ENCODE results near the gene C2CD4C. TPM values are rescaled to one million over a fixed set of nuclear protein-coding genes. Genes with fewer than 3 reads are reported as not detected.

C2CD4C gene
- total and polyA plus RNA-seq, 10 of the 15 experiments (the other 5 are each of a cell fraction or from before 2014, with no cell fraction given), result not detected

- H3K9ac ChIP-seq (ENCODE audit: control insufficient read depth, insufficient read depth, low read length), result no peak overlapping the region
- H3K4me2 ChIP-seq (ENCODE audit: control insufficient read depth, insufficient read depth), result no peak overlapping the region
- no peak for TF ChIP-seq RELB (IDR thresholded peaks at IDR 0.05; ENCODE audit: low read depth)
- H3K4me3 ChIP-seq, result no peak overlapping the region
- H3K4me1 ChIP-seq (ENCODE audit: control insufficient read depth, insufficient read depth, low read length), result no peaks in the 10 kb centered on the region
- no peaks in the 10 kb centered on the region for H4K20me1 ChIP-seq (ENCODE audit: control insufficient read depth, insufficient read depth)
- H2AFZ ChIP-seq (ENCODE audit: control insufficient read depth, low read depth, low read length), result no peak overlapping the region
- H3K36me3 ChIP-seq (ENCODE audit: control insufficient read depth in 2 of 2, insufficient read depth in 2 of 2, low read length in 1 of 2), result no peaks in the 10 kb centered on the region
- in situ Hi-C loops (cut with MboI), result no loop called here
- ChIA-PET POLR2A (no interaction called here), RAD21 (ENCODE audit: unreplicated experiment) (no interaction called here), CTCF (no interaction called here), SMC1A (ENCODE audit: uncharacterized antibody, unreplicated experiment) (no interaction called here)
- no peak for ATAC-seq
- no TSS peak for BruUV-seq (replicated peaks)
- no peak for DNase-seq (ENCODE audit: low read depth, low spot score)
- 67% methylated on average over 42 of the region's 48 CpGs for WGBS (ENCODE audit: insufficient coverage, insufficient replicate concordance, low lambda C conversion rate, missing lambda C conversion rate)
- H3K27me3 ChIP-seq (replicated peaks in 1 of 2; ENCODE audit: control insufficient read depth in 2 of 2, insufficient read depth in 2 of 2, low read length in 1 of 2), result no peaks in the 10 kb centered on the region
- FAIRE-seq, result no peak
- intact Hi-C loops (cut with micrococcal nuclease; ENCODE audit: unreplicated experiment), result no loop called here
- no peaks in the 10 kb centered on the region for H3K79me2 ChIP-seq (ENCODE audit: control insufficient read depth, insufficient read depth, low read length)
- peaks cover 3% of the 10 kb centered on the region; the same call in 1 of the 3 replicates for H3K9me3 ChIP-seq (replicated peaks; ENCODE audit: control insufficient read depth, insufficient read depth, low read length)
- H3K27ac ChIP-seq (ENCODE audit: control insufficient read depth, insufficient read depth), result no peak overlapping the region
Observed at GRCh38 chr19:440391-441212, 31.7 kb upstream of the C2CD4C start.

GRCh38 chr19:439167-439900 lies 30.4 kb upstream of the C2CD4C start:
- ATAC-seq, result no peak
- H3K9me3 ChIP-seq (replicated peaks; ENCODE audit: control insufficient read depth, insufficient read depth, low read length), result peaks cover 3% of the 10 kb centered on the region; the same call in 1 of the 3 replicates
- no peaks in the 10 kb centered on the region for H3K79me2 ChIP-seq (ENCODE audit: control insufficient read depth, insufficient read depth, low read length)
- in situ Hi-C loops (cut with MboI) (no loop called here), intact Hi-C loops (cut with micrococcal nuclease; ENCODE audit: unreplicated experiment) (no loop called here)
- H3K4me3 ChIP-seq, result no peak overlapping the region
- H3K27me3 ChIP-seq (replicated peaks in 1 of 2; ENCODE audit: control insufficient read depth in 2 of 2, insufficient read depth in 2 of 2, low read length in 1 of 2), result no peaks in the 10 kb centered on the region
- H3K9ac ChIP-seq (ENCODE audit: control insufficient read depth, insufficient read depth, low read length), result no peak overlapping the region
- BruUV-seq (replicated peaks), result no TSS peak
- POLR2A ChIA-PET, result no interaction called here
- CTCF ChIA-PET, result no interaction called here
- RAD21 ChIA-PET (ENCODE audit: unreplicated experiment), result no interaction called here
- no peaks in the 10 kb centered on the region for H3K4me1 ChIP-seq (ENCODE audit: control insufficient read depth, insufficient read depth, low read length)
- no peaks in the 10 kb centered on the region for H3K36me3 ChIP-seq (ENCODE audit: control insufficient read depth in 2 of 2, insufficient read depth in 2 of 2, low read length in 1 of 2)
- no peak overlapping the region for H3K27ac ChIP-seq (ENCODE audit: control insufficient read depth, insufficient read depth)
- no peak overlapping the region for H3K4me2 ChIP-seq (ENCODE audit: control insufficient read depth, insufficient read depth)
- H2AFZ ChIP-seq (ENCODE audit: control insufficient read depth, low read depth, low read length), result no peak overlapping the region
- 68% methylated on average over 25 of the region's 27 CpGs for WGBS (ENCODE audit: insufficient coverage, insufficient replicate concordance, low lambda C conversion rate, missing lambda C conversion rate)
- DNase-seq (ENCODE audit: low read depth, low spot score), result no peak
- SMC1A ChIA-PET (ENCODE audit: uncharacterized antibody, unreplicated experiment), result no interaction called here
- H4K20me1 ChIP-seq (ENCODE audit: control insufficient read depth, insufficient read depth), result no peaks in the 10 kb centered on the region
- FAIRE-seq, result no peak
- TF ChIP-seq MTA3 (IDR thresholded peaks at IDR 0.05; ENCODE audit: borderline replicate concordance, low read length) (no peak), PBX3 (IDR thresholded peaks at IDR 0.05; ENCODE audit: insufficient replicate concordance, low read depth, low read length) (no peak), USF2 (IDR thresholded peaks at IDR 0.05; ENCODE audit: borderline replicate concordance, low read depth, low read length) (no peak), ZNF274 (IDR thresholded peaks at IDR 0.05; ENCODE audit: insufficient read depth, insufficient read length) (no peak), NFYA (IDR thresholded peaks at IDR 0.05; ENCODE audit: borderline replicate concordance, low read depth, low read length) (no peak), ZBTB4 (CRISPR knock-in tag; IDR thresholded peaks at IDR 0.05) (no peak)
